ENCODE data around the gene HS3ST6.
"Not testable (repeated sequence)": the region's sequence is repeated elsewhere in the genome, so short reads cannot be mapped to it uniquely, and the experiment has no call there.

Gene HS3ST6

GRCh38 chr16:1929105-1929504 is 10.9 kb upstream of the HS3ST6 start:
- no peak for TF ChIP-seq CTCF (IDR thresholded peaks at IDR 0.05; ENCODE audit: low read depth, low read length)
- peak; percentile 4 for DNase-seq (ENCODE audit: extremely low read depth, low read depth)

- no peak for TF ChIP-seq CTCF (IDR thresholded peaks at IDR 0.05; ENCODE audit: low read depth, low read length)
- DNase-seq (ENCODE audit: extremely low read depth, low read depth): no peak
Measured at GRCh38 chr16:1926271-1926670, 8.1 kb upstream of the HS3ST6 start.

- no peak for DNase-seq (ENCODE audit: extremely low read depth, low read depth)
- TF ChIP-seq CTCF (IDR thresholded peaks at IDR 0.05; ENCODE audit: low read depth, low read length): no peak
Measured at GRCh38 chr16:1924095-1924494, 5.9 kb upstream of the HS3ST6 start.

- peak; percentile 43 for DNase-seq (ENCODE audit: extremely low read depth, low read depth)
- peak; percentile 18 for TF ChIP-seq CTCF (IDR thresholded peaks at IDR 0.05; ENCODE audit: low read depth, low read length)
Measured at GRCh38 chr16:1923299-1924034, 5.3 kb upstream of the HS3ST6 start.

- TF ChIP-seq CTCF (IDR thresholded peaks at IDR 0.05; ENCODE audit: low read depth, low read length): no peak
- DNase-seq (ENCODE audit: extremely low read depth, low read depth): no peak
Measured at GRCh38 chr16:1922357-1922756, 4.1 kb upstream of the HS3ST6 start.

GRCh38 chr16:1920727-1921171 is 2.5 kb upstream of the HS3ST6 start:
- DNase-seq (ENCODE audit: extremely low read depth, low read depth): no peak
- no peak for TF ChIP-seq CTCF (IDR thresholded peaks at IDR 0.05; ENCODE audit: low read depth, low read length)

- DNase-seq (ENCODE audit: extremely low read depth, low read depth): not testable (repeated sequence)
Measured at GRCh38 chr16:1920122-1920521, 1.9 kb upstream of the HS3ST6 start.
